Testis (tissue), 2 donors: ENCODE results near the gene CEACAM19.

Experiments
- POLR2A ChIP-seq: fragments of 450-650 bp; IDR thresholded peaks from one replicate; pipeline ENCODE4 v1.6.1; 2017; ENCODE audit warnings: antibody characterized with exemption, mild to moderate bottlenecking, moderate library complexity
- TF ChIP-seq, protein P1 (sequence below), 3 experiments: fragments of 450-650 bp in 2 of 3; fragments of 200-600 bp in 1 of 3; sonication (generic) in 1 of 3; IDR thresholded peaks; one replicate each; pipeline ENCODE4 v1.5.1; 2016 to 2019; ENCODE audit warnings: antibody characterized with exemption in 3 of 3, mild to moderate bottlenecking in 2 of 3, moderate library complexity in 1 of 3

GRCh38 chr19:44641501-44642265, 29.6 kb upstream of the CEACAM19 start:
- TF ChIP-seq, protein P1, sequence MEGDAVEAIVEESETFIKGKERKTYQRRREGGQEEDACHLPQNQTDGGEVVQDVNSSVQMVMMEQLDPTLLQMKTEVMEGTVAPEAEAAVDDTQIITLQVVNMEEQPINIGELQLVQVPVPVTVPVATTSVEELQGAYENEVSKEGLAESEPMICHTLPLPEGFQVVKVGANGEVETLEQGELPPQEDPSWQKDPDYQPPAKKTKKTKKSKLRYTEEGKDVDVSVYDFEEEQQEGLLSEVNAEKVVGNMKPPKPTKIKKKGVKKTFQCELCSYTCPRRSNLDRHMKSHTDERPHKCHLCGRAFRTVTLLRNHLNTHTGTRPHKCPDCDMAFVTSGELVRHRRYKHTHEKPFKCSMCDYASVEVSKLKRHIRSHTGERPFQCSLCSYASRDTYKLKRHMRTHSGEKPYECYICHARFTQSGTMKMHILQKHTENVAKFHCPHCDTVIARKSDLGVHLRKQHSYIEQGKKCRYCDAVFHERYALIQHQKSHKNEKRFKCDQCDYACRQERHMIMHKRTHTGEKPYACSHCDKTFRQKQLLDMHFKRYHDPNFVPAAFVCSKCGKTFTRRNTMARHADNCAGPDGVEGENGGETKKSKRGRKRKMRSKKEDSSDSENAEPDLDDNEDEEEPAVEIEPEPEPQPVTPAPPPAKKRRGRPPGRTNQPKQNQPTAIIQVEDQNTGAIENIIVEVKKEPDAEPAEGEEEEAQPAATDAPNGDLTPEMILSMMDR (IDR thresholded peaks at IDR 0.05): no peak
- TF ChIP-seq POLR2A: no peak
